GM19438 (cell line): ENCODE data around the gene TACR1.
"Not testable (repeated sequence)": the region's sequence is repeated elsewhere in the genome, so short reads cannot be mapped to it uniquely, and the experiment has no call there.

Experiments used
- ATAC-seq: cut with Tn5 transposase; IDR thresholded peaks from one replicate; pipeline ENCODE4 v1.9.1; 2021; ENCODE audit warnings: low read depth; ENCODE audit not compliant: unreplicated experiment

TACR1 gene

DNA sequence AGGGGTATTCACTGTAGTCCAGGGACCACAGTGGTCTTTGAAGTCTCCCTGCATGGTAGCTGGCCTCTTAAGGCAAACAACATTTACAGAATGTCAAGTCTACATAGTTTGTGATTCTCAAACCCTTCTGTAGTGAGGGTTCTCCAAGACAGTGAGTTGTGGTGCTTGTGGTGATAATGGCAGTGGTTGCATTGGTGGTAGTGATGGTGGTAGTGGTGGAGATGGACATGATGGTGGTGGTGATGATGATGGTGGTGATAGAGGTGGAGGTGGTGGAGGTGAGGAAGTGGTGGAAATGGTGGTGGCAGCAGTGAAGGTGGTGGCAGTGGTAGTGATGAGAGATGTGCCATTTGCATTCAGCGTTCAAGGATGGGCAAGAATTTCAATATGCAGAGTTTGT is 104.9 kb downstream of the TACR1 start:
- no peak for ATAC-seq

DNA sequence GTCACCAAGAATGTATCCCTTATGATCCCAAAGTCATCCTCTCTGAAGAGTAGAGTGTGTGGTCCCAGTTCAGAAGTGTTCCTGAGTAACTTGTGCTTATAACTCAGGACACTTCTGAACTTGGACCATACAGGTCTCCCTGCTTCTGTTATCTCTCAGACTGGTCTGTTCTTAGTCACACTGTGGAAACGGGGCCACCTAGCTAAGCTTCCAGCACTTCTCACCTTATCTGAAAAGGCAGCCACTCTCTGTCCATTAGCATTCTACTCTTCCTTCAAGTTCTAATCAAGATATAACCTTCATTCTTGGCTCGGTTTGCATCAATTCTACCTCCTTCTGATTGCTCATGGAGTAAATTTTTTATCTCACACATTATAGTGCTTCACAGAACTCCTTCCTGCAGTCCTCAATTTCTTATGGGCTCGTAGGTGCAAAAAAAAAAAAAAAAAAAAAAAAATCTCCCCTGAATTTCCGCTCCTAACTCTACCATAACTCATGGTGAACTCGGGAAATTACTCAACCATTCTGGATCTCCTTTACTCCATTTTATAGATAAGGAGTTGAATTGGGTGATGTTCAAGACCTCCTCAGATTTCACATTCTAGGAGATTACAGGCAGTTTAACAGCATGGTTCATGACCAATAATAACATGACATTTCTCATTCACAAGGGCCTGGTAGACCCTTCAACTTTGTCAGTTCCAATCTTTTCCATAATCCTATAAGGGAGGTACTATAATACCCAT is 108.4 kb downstream of the TACR1 start:
- no peak for ATAC-seq

DNA sequence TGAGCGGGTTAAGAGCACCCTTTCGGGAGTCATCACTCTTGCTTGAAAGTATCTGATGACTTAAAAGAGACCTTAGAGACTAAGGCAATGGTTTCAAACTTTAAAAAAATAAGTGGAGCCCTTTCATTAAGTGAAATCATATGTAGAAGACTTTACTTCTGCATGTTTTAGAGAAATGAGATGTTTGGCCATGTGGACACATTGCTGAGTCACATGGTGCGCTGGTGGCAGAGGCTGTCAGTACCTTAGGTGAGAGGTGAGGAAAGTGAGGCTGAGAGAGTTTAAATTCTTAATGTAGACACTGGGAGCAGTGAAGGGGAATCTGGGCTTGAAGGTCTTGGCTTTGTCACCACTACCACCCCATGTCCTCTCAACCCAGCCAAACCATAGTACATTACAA is 109.8 kb downstream of the TACR1 start:
- no peak for ATAC-seq

DNA sequence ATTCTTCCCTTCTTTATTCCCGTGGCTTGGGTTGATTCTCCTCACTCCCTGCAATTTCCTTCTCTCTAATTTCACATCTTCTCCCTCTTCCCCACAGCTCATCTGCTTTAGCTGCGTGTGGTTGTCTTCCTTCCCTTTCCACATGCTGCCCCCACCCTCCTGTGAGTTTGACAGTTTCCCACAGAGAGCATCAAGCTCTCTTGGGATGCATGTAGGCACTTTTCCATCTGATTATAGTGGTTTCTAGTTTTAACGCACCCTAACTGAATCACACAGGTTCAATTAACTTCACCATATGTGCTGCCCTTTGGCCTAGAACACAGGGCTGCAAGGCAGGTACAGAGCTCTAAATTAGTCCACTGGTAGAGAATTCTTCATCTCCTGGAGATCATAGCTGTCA is 110.5 kb downstream of the TACR1 start:
- ATAC-seq, result no peak

DNA sequence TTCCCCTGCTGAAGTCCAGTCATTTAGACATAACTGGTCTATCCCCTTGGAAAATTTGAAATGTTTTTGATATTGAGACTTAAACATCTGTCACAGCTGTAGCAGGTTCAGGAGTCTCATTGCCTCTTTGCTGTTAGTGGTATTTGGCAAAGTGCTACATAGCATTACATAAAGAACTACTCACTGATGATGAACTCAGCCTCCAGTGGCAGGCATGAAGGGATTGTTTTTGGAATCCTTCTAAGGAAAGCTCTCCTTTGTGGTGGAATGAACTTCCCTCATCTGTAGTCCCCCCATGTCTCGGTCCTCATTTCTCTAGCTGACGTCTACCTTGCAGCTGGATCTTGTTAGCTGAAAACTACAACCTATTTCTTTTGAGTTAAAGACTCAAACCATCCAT is 111.6 kb downstream of the TACR1 start:
- no peak for ATAC-seq

DNA sequence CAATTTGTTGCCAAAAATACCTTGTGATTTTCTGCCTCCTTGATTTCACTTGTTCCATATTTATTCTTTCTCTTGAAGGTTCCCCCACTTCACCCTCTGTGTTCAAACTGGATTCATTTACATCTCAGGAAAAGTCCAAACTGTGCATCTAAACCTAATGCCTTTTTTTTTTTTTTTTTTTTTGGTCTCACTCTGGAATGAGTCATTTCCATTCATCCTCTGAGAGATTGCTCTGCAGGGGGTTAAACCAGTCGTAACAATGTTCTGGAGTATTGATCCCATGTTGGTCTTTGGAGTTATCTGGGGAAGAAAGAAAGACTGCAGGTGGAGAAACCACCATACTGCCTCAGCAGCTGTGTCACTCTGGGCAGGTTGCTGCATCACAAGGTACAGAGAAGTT is 119.7 kb downstream of the TACR1 start:
- no peak for ATAC-seq

DNA sequence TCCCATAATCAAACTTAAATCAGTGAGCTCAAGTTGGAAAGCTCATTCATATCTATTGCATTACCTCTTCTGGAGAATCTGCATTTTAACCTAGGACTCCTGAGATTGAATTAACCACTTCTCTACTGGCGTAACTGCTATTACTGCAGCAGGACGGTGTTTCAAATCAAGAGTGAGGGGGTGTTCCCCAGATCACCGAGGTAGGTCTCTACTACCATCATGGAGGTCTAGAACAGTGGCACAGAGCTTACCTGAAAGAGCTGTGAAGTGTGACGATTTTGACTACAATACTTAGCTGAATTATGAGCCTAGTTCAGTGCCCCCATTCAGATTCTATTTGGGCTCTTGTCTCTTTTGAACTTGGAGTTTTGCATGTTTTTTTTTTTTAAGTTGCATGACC is 121.4 kb downstream of the TACR1 start:
- ATAC-seq, result no peak

DNA sequence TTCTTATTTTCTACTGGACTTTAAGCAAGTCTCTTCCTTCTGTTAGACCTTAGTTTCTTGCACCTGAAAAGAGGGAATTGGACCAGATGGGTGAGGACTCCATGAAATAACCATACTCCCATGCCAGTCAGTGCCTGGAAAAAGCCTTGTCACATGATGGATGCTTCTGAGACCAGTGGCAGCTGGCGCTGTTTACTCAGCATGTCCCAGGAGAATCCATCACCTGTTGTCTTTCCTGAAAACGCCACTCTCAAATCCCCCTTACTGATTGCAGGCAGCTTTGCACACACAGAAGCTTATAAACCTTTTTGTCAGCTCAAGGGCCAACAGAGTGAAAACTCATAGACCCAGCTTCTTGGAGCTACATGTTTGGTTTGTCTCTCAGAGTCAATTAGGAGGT is 123.2 kb downstream of the TACR1 start:
- ATAC-seq, result no peak

DNA sequence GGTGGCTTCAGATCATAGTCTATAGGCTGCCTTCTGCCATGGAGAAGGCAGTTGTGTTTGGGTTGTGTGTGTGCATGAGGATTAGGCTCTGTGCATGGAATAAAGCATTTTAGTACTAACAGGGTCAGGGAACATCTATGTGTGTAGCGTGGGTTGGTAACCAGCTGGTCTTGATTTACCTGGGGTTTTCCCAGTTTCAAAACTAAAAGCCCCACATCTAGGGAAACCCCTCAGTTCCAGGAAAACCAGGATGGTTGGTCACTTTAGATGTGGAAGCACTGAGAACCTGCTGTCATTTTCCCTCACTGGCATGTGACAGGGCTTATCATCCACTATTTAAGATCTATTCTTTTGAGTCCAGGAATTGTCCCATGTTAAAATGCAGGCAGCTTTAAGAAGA is 124.6 kb downstream of the TACR1 start:
- ATAC-seq, result no peak

DNA sequence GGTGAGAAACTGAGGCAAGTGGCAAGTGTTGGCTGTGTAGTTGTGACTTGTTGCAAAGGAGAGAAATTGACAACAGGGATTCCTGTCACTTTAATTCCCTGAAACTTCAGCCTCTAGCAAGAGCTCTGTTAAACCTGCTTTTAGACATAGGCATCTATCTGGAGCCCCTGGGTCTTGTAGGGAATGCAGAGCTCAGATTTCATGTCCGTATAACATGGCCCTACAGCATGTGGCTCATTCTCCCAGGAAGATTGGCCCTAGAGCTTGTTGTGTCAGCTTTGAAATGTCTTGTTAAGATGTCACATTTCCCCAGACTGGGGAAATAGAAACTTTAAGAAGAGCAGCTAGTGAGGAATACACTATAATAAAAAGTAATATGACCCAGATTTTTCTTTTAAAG is 125.1 kb downstream of the TACR1 start:
- no peak for ATAC-seq

DNA sequence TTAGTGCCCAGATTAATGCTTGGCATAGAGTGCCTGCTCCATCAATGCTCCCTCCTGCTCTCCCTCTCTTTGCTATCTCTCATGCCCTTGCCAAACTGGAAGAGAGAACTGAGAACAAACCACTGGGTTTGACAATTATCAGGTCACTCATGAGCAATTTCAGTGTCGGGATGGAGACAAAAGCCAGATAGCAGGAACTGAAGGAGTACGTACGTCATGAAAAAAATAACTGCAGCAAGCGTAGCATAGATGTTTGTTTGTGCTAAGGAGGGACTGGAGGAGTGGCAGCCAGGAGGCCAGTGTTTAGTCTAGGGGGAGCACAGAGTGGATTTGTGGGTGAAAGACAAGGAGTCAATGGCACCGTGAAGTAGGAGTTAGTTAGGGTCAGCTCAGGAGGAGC is 127.6 kb downstream of the TACR1 start:
- no peak for ATAC-seq

DNA sequence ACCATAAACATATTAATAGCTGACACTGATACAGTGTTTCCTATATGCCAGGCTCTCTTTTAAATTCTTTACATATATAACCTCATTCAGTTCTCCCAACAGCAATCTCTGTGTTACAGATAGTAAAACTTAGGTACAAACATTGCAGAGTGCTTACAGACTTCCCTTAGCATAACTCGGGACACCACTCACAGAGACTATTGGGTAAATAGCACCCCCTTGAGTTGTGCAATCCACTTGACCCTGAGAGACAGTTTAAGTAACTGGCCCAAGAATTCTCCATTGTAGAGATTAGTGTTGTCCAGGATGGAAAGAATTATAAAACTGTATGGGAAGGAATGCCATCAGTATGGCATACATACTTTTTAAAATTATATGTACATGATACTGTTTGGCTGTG is 130.8 kb downstream of the TACR1 start:
- ATAC-seq, result no peak

DNA sequence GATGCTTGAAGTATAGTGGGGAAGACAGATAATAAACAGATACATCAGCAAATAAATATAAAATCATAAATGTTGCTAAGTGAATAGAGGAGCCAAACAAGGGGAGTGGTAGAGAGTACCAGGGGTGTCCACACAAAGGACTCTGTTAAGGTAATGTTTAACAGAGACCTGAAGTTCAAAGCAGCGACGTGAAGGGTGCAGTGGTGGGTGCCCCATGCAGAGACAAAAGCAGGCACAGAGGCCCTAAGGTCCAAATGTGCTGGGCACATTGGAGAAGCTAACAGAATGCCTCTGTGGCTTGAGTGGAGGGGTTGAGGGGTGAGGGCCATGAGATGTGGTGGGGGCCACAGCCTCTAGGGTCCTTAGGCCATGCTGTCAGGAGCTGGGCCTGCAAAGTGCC is 131.8 kb downstream of the TACR1 start:
- ATAC-seq, result no peak

DNA sequence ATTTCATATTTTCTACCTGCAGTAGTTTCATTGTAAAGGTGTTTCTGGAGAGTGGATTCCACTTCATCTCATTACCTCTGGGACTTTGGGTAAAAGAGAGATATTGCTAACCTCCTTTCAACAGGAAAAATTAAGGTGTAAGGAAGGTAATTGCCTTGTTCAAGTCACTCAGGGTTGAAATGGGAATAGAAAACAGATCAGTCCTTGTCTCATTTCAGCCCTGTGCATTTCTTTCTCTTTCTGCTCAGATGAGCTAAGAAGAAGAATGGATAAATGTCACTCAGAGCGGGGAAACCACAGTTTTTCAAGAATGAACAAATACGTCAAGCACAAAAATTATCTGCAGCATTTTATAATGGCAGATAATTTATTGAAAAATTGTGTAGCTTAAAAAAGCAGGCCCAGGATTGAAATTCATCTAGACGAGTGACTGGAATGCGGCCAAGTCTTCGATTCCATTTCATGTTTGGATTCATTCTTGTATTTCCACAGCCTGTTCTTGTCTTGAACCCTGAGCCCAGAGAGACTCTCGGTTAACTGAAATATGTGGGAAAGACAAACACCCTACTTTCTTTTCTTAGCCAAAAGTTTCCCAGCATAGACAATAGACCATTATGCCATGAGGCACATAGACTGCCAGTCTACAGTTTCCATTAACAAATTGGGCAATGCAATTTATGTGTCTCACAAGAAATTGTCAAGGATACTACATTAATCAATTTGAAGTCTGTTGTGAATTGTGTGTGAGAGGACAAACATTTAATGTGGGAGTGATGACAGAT is 133.0 kb downstream of the TACR1 start:
- no peak for ATAC-seq

DNA sequence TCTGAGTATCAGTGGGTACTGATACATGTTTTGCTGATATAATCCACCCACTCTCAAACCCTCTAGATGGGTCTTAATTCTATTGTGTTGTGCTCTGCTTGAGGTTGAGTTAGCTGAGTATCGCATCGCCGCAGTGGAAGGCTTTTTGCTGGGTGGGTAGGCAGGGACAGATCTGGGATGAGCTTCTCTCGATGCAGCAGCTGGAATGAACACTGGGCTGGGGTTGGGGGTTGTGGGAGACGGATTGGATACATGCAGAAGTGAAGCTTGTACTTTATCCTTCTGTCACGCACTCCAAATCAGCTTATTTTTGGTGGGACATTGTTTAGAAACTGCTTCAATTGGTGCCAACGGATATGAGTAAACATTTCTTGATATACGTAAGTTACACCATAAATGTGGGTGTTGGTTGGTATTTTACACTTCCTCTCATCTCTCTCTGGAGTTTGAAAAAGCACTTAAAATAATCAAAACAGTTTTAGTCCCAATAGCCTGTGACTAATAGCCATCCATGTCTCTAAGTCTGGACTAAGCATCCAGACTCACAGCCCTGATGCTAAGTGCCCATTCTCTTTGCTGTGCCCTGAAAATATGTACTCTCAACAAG is 133.8 kb downstream of the TACR1 start:
- no peak for ATAC-seq

DNA sequence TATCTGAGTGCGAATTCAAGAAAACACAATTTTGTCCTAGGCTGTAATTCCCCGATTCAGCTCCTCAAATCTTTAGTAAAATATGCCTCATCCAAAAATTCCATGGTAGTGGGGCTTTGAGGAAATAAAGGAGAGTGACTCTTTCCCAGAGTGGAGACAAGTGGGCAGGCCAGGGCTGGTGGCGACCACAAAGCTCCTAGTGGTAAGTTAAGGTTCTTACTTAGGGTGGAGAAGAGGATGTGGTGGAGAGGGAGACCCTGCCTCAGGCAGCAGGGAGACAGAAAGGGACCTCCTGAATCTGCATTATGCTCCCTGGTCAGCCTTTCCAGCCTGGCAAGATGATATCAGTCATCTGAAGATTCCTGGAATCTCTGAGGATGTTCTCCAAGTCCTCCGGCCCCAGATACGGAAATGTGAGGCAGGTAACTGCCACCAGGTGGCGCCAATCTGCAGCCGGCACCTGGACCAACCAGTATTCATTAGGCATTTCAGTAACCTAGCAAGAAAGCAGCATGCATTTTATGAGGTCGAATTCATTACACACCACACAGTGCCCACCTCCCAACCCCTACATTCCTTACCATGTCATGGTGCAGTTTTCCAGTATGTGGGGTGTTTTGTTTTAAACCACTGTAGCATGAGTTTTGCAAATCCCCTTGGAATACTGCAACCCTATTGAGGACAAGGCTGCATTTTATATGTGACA is 134.5 kb downstream of the TACR1 start:
- peak; percentile 87 for ATAC-seq

DNA sequence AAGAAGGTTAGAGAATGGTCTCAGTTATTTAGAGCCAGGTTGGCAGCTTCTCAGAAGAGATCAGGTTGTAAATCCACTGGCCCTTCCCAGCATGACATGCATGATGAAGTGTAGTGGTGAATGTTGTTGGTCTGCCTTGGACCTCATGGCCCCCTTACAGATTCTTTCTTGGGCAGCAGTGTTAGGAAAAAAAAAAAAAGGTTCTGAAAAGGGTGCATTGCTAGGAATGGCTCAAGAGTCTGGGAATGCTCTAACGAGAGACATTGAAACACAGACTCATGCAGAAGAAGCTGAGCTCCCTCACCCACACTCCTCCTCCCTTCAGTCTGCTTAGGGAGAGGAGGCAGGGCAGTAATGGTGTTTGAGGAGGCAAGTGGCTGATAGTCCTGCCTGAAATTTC is 135.4 kb downstream of the TACR1 start:
- ATAC-seq, result no peak

DNA sequence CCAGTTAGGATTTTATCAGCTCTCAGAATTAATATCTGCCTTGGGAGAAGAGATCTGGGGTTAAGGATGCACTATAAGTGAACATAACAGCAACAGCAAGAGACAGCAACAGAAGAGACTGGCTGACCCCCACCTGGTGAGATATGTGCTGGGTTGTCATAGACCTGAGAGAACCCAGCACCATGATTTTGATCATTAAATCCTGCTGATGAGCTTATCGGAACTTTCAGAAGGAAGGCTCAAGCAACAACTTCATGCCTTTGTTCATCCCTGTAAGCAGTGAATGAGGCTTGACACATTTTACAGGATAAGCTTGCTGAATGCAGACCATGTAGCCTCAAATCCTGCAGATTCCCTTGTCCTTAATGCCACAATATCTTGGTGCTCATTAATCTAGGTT is 140.9 kb downstream of the TACR1 start:
- ATAC-seq, result no peak

DNA sequence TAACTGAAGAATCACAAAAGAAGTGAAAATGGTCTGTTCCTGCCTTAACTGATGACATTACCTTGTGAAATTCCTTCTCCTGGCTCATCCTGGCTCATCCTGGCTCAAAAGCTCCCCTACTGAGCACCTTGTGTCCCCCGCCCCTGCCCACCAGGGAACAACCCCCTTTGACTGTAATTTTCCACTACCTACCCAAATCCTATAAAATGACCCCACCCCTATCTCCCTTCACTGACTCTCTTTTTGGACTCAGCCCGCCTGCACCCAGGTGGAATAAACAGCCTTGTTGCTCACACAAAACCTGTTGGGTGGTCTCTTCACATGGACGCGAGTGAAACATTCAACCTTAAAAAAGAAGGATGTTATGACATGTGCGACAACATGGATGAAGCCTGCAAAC is 142.2 kb downstream of the TACR1 start:
- ATAC-seq, result not testable (repeated sequence)

DNA sequence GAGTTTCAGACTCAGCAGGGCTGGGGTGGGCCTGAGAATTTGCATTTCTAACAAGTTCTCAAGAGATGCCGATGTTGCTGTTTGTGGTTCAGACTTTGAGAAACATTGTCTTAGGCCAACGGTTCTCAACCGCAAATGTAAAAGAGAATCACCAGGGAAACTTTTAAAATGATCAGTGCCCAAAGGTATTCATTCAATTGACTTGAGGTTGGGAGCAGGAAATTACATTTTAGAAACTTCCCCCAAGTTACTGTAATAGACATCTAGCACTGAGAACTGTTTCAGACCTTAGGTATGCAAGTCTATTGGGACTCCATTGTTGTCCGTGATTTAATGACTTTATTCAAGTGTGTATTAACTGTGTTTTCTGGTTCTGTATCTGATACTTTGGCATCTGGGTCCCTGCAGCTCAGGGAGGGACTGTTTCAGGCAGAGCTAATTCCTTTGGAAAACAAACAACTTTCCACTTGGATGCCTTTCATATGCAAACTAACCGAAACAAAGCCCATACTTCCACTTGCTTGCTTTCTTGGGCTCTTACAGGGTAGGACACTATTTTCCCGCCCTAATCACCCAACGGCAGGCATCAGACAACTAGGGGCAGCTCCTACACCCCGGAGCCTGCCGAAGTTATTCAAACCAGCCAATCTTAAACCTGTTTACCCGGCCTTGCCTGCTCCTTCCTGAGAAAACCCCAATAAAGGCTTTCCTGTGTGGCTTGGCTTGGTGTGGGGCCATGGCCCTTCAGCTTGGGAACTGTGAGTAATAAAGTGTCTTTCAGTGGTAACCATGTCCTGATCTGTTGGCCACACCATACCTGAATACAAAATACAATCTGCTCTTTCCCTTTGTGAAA is 143.3 kb downstream of the TACR1 start:
- ATAC-seq, result no peak
